Subcutaneous adipose tissue (tissue), 4 donors: ENCODE results near the gene PPIL6. TPM values are rescaled to one million over a fixed set of nuclear protein-coding genes. Genes with fewer than 3 reads are reported as not detected.

Source experiments
- total RNA-seq, 4 donors: library from RNA; depleted of rRNA; stranded (reverse); fragments of >200 nt; gene quantifications; one replicate each; pipeline ENCODE4 v1.1.0, GENCODE V29; 2016
- TF ChIP-seq, protein P1 (sequence below): fragments of 450-650 bp; IDR thresholded peaks from one replicate; pipeline ENCODE4 v1.5.1; 2016; ENCODE audit warnings: low read depth, mild to moderate bottlenecking, control low read depth, antibody characterized with exemption, moderate library complexity

PPIL6 gene
- total RNA-seq, 4 donors from 2014 or later: 0.57 to 8.8 (median 4.7) TPM

DNA sequence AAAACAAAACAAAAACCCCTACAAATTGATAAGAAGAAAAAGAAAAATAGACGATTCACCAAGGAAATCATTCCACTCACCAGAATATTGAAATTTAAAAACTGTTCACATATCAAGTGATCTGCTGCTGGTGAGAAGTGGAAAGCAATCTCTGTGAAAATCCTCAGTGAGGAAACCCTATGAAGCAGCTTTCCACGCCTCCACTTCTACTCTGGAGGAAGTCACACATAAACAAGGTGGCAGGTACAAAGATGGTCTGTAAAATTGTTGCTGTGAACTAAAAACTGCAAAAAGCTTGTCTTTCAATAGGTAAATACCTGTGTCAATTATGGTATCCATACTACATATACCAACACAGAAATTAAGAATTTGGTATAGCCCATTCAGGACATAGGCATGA lies 76.7 kb downstream of the PPIL6 start:
- TF ChIP-seq, protein P1, sequence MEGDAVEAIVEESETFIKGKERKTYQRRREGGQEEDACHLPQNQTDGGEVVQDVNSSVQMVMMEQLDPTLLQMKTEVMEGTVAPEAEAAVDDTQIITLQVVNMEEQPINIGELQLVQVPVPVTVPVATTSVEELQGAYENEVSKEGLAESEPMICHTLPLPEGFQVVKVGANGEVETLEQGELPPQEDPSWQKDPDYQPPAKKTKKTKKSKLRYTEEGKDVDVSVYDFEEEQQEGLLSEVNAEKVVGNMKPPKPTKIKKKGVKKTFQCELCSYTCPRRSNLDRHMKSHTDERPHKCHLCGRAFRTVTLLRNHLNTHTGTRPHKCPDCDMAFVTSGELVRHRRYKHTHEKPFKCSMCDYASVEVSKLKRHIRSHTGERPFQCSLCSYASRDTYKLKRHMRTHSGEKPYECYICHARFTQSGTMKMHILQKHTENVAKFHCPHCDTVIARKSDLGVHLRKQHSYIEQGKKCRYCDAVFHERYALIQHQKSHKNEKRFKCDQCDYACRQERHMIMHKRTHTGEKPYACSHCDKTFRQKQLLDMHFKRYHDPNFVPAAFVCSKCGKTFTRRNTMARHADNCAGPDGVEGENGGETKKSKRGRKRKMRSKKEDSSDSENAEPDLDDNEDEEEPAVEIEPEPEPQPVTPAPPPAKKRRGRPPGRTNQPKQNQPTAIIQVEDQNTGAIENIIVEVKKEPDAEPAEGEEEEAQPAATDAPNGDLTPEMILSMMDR: no peak

DNA sequence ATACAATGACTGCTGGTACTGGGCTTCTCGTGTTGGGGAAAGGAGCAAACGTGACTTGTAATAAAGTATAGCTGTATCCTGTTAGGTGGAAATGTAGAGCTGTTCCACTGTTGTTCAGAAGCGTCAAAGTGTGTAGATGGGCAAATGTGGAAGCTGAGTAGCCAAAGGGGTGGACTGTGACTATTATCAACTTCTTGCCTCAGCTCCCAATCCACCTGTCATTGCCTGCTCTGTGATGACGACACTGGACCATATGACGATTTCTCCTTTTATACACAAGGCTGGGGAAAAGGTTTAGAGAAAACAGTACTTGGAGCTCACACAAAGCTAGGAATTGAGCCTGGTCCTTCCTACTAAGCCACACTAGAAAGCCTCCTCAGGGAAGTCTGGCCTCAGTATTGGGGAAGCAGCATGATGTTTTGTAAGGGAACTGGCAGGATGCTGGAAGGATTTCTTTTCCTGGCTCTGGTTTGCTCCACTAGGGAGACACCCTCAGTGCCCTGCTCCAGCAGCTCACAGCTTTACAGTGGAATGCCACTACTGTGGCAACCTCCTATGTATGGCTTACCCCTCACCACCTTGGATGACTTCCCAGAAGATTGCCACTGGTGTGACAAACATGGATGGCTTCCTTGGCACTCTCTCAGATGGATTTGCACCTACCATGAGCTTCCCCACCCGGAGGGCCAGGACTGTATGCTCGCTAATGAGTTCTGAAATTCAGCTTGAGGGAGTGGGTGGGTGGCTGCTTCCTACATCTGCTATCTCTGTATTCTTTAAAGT lies 78.1 kb downstream of the PPIL6 start:
- TF ChIP-seq, protein P1: no peak

DNA sequence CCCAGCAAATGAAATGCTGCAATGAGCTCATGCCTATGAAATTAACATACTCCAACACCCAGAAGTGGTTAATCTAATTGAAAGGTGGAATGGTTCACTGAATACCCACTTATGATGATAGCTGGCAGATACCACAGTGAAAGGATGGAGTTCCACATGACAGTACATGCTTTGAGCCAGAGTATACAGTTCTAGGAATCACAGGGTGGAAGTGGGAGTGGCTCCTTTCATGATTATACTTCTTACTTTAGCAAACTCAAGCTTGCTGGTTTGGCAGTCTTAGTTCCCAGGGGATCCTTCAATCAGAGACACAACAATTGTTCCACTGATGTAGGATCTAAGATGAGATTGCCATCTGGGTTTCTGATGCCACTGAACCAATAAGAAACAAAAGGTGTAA lies 79.6 kb downstream of the PPIL6 start:
- TF ChIP-seq, protein P1: no peak

DNA sequence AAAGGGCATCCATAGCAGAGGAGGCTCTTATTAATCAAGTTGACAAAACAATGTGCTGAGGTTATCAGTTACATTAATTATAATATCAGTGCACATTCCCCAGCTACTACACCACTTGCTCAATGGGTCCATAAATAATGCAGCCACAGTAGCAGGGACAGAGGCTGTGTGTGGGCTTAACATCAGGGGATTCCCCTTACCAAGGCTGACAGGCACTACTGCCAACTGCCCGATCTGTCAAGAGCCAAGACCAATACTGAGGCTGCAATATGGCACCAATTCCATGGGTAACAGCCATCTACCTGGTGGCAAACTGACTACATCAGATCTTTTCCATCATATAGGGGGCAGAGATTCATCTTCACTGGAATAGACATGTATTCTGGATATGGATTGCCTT lies 80.1 kb downstream of the PPIL6 start:
- TF ChIP-seq, protein P1: no peak

DNA sequence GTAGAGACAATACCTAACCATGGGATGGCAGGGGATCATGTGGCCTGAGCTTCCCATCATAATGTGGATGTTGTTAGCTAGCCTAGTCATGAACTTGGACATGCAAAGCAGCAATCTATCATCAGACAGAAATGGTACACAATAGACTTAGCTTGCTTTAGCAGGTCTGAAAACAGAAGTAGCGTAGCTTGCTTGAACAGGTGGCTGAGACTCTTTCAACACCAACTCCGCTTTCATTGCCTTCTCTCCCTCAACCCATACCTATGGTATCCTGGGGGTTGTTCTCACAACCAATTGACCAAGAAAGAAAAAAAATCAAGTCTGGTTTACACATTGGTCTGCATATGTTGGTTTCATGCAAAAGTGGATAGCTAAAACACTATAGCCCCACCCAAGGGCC lies 81.2 kb downstream of the PPIL6 start:
- TF ChIP-seq, protein P1: no peak

DNA sequence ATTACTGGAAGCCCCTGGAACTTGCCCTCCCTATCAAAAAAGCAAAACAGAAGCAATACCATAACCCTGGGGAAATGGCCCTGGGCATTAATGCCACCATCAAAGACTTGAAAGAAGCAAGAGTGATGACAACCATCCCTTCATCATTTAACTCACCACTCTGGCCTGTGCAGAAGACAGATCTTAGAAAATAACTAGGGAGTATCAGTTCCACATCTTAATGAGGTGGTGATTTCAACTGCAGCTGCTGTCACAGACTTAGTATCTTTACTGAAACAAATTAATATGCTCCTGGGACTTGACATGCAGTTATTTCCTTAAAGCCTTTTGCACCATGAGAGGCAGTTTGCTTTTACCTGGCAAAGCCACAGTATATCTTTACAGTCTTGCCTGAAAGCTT lies 82.2 kb downstream of the PPIL6 start:
- TF ChIP-seq, protein P1: no peak

DNA sequence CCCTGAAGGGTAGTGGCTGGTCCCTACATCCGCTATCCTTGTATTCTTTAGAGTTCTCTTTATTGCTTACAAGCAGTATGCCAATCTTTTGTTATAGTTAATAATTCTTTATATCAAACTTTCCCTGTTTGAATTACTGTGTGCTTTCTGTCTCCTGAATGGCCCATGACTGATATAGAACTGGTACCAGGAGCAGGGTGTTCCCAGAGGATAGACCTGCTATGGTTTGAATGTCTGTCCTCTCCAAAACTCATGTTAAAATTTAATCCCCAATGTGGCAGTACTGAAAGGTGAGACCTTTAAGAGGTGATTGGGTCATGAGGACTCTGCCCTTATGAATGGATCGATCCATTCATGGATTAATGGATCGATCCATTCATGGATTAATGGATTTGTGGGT lies 84.2 kb downstream of the PPIL6 start:
- TF ChIP-seq, protein P1: no peak
